Fibroblast of skin of left quadriceps (primary cell): ENCODE results near the gene RBM34.

Source experiments
- DNase-seq, 2 experiments: peaks; one replicate each; pipeline ENCODE4 v3.0.0-alpha.2; 2013; ENCODE audit warnings: low read depth in 2 of 2

The RBM34 gene

GRCh38 chr1:235156265-235156664, 4.8 kb downstream of the RBM34 start:
- DNase-seq, result no peak

DNA sequence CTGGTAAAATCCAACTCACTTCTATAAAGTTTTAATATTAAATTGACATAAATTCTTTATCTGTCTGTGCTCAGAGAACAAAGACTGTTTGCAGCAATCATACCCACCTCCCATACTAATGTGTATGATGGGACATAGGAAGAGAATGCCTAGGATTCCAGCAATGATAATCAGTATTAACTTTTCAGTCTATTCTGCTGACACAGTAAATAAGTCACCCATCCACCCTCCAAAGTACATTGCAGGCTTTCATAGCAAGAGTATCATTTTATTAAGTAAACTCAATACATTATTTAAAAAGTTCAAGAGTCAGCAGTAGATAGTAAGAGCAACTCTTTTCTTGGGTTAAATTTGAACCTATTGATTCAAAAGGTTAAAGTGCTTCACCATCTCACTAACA, 8.8 kb downstream of the RBM34 start:
- no peak for DNase-seq

GRCh38 chr1:235151033-235151432, 10.0 kb downstream of the RBM34 start:
- DNase-seq, result no peak

DNA sequence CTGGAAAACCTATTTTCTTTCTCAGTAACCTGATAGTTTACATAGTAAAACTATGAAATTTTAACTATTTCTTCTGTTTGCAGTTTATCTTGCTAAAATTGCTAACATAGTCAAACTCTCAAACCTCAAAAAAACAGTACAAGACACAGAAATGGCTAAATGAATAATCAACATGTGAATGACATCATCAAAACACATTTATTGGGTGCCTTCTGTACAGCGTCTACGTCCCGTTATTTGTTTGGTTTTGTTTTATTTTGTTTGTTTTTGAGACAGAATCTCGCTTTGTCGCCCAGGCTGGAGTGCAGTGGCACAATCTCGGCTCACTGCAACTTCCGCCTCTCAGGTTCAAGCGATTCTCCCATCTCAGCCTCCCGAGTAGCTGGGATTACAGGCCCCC, 11.2 kb downstream of the RBM34 start:
- no peak for DNase-seq

DNA sequence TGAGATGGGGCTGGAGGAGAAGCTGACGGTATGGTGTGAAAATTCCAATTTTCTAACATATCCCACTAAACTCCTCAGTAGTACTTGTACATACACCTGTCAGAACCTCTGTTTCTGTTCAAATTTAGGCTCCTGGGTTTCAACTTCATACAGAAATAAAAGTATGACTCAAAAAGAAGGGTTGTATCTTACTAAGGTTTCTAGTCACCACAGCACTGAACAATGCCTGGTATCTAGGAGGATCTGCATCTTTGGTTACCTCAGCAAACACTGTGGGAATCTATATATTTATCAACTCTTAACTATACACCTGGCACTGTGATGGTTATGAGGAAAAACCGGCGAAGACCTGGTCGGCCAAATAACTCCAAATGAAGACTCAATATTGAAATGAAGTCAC, 13.8 kb downstream of the RBM34 start:
- DNase-seq, result no peak

DNA sequence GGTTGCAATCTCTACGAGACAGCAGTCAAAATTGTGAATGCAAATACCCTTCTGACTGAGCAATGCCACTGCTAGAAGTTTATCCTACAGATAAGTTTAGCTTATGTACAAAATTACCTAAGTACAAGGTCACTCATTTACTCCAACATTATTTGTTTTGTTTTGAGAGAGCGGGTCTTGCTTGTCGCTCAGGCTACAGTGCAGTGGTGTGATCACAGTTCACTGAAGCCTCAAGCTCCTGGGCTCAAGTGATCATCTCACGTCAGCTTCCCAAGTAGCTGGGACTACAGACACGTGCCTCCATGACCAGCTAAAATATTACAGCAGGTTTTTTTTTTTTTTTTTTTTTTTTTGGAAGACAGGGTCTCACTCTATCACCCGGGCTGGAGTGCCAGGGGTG, 15.4 kb downstream of the RBM34 start:
- no peak for DNase-seq

DNA sequence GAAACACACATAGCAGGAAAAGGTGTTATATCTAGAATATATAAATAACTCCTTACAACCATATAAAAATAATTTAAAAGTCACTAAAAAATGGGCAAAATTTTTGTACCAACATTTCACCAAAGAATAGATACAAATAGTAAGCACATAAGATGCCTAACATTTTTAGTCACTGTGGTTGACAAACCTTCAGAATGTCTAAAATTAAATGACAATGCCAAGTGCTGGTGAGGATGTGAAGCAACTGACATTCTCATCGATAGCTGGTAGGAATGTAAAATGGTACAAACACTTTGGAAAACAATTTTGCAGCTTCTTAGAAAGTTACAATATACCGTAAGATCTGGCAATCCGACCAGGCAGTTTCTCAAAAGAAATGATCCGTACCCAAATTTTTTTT, 18.1 kb downstream of the RBM34 start:
- no peak for DNase-seq

- DNase-seq, result no peak
These were observed 21.7 kb downstream of the RBM34 start for GRCh38 chr1:235139315-235139714.

- DNase-seq, result no peak
These were observed 22.2 kb downstream of the RBM34 start for GRCh38 chr1:235138821-235139220.

DNA sequence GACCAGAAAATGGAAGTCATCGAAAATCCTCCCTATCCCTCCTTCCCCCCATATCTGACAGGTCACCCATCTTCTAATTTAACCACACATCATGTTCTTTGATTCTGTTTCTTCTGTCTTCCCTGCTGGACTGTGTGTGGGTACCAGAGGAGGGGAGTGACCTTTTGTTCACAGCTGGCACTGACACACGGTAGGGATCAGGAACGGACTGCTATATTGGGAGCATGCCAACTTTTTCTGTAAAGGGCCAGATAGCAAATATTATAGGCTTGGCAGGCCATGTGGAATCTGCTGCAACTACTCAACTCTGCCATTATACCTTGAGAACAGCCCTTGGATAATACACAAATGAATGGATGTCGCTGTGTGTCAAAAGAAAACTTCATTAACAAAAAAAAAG, 24.9 kb downstream of the RBM34 start:
- DNase-seq, result no peak

- DNase-seq, result no peak
These were observed 26.9 kb downstream of the RBM34 start for GRCh38 chr1:235134171-235134570.

DNA sequence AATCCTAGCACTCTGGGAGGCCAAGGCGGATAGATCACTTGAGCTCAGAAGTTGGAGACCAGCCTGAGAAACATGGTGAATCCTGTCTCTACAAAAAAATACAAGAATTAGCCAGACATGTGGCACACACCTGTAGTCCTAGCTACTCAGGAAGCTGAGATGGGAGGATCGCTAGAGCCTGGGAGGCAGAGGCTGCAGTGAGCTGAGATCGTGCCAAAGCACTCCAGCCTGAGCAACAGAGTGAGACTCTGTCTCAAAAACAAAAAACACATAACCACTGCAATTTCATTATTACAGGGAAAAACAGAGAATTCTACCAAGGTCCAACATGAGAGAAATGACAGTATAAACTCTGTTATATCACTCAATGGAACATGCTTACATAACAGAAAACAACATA, 28.0 kb downstream of the RBM34 start:
- DNase-seq, result no peak

DNA sequence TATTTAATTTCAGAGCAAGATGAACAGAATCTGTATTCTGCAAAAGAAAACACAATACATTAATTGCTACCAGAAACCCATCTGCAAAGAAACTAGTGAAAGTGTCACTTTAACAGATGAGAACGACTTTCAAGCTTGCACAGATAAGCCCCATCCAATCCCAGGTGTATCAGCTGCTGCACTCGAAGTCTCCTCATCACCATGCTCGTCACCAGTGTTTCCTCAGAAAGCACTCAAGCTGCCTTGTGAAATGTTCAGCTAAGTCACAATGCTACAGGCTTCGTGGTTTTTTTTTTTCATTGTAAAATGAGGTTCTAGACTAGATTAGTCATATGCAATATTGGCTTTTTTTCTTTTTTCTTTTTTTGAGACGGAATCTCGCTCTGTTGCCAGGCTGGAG, 29.1 kb downstream of the RBM34 start:
- no peak for DNase-seq

DNA sequence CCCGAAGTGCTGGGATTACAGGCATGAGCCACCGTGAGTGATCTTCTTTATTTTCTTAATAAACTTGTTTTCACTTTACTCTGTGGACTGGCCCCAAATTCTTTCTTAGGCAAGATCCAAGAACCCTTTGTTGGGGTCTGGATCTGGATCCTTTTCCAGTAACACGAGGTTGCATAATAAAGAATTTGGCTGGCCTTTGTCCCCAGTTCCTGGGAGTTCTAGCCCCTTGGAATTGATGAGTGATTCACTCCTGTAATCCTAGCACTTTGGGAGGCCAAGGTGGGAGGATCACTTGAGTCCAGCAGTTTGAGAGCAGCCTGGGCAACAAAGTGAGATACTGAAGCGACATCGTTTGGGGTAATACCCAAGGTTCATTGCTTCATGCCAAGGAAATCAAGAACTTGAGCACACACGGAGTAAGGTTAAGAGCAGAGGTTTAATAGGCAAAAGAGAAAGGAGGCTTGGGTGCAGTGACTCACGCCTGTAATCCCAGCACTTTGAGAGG, 30.2 kb downstream of the RBM34 start:
- DNase-seq, result no peak

- no peak for DNase-seq
These were observed 31.1 kb downstream of the RBM34 start for GRCh38 chr1:235129774-235130570.

- peak; percentile 96 to 97 for DNase-seq
These were observed 32.4 kb downstream of the RBM34 start, which contains the start of gene TOMM20 for GRCh38 chr1:235128456-235129328. Gene TOMM20 (minus strand): TSS chr1:235128837. CDS start chr1:235128715, 122 bp downstream.

- no peak for DNase-seq
These were observed 33.2 kb downstream of the RBM34 start for GRCh38 chr1:235127732-235128455.

- no peak for DNase-seq
These were observed 33.8 kb downstream of the RBM34 start for GRCh38 chr1:235127203-235127602.

GRCh38 chr1:235124665-235125064, 36.4 kb downstream of the RBM34 start:
- DNase-seq, result no peak

- DNase-seq, result no peak
These were observed 36.9 kb downstream of the RBM34 start for GRCh38 chr1:235124111-235124510.

GRCh38 chr1:235122348-235122747, 38.7 kb downstream of the RBM34 start:
- DNase-seq, result no peak
